Measurements from ENCODE around the gene CHST15.

DNA sequence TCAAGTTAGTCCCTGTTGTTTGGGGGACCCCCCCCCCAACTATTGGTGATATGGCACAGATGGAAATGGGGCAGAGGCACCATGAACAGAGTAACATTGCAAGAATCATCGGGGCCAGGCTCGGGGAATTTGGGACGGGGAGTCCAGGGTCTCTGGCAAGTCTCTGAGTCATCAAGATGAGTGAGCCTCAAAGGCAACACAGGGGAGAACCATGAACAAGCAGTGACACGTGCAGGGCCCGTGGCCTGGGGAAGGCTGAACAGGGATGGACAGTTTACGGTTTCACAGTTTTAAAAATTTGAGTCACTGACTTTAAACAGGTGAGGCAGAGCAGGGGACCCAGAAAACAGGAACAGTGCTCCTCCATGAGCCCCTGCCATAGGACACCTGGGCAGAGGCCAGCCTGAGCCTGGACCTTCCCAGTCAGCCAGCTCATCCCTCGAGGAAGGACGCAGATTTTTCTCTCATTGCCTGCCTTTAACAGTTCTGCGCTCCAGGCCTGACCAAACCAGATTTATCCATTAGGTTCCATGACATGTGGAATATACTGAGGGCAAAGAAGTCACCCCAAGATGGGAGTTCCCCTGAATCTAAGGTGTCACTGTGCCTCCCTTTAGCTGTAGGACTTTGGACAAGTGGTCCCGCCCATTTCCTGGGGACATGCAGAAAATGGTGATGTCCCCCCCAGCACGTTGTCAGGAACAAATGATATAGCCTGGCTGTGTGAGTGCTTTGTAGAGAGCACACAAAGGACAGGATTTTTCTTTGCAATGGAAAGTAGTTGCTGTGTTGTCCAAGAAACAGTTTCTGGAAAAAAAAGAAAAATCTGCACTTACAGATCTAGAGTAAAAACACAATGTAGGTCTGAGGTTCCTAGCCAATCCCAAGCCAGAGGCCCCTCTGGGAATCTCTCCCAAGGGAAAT is 23.8 kb downstream of the CHST15 start:
- TF ChIP-seq, protein P1, sequence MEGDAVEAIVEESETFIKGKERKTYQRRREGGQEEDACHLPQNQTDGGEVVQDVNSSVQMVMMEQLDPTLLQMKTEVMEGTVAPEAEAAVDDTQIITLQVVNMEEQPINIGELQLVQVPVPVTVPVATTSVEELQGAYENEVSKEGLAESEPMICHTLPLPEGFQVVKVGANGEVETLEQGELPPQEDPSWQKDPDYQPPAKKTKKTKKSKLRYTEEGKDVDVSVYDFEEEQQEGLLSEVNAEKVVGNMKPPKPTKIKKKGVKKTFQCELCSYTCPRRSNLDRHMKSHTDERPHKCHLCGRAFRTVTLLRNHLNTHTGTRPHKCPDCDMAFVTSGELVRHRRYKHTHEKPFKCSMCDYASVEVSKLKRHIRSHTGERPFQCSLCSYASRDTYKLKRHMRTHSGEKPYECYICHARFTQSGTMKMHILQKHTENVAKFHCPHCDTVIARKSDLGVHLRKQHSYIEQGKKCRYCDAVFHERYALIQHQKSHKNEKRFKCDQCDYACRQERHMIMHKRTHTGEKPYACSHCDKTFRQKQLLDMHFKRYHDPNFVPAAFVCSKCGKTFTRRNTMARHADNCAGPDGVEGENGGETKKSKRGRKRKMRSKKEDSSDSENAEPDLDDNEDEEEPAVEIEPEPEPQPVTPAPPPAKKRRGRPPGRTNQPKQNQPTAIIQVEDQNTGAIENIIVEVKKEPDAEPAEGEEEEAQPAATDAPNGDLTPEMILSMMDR (IDR thresholded peaks at IDR 0.05), result no peak
- TF ChIP-seq POLR2A (IDR thresholded peaks at IDR 0.05), result no peak
